HCT116 (cell line): Measurements from ENCODE around the gene STRN3.
"Not testable (repeated sequence)": the region's sequence is repeated elsewhere in the genome, so short reads cannot be mapped to it uniquely, and the experiment has no call there.

Experiments
- CTCF ChIP-seq, 3 experiments: fragments of 200-600 bp in 1 of 3; sonication (generic) in 1 of 3; IDR thresholded peaks in 2 of 3; conservative IDR thresholded peaks in 1 of 3; 2 replicates each; pipeline ENCODE4 v1.5.1; 2012 to 2017; ENCODE audit warnings: low read depth in 2 of 3, low read length in 2 of 3, antibody characterized with exemption in 1 of 3, borderline replicate concordance in 1 of 3, control low read depth in 1 of 3, mild to moderate bottlenecking in 1 of 3, mixed read lengths in 1 of 3, mixed run types in 1 of 3, moderate library complexity in 1 of 3; ENCODE audit not compliant: insufficient read depth in 1 of 3
- EZH2 ChIP-seq: fragments of 200-600 bp; sonication (generic); IDR thresholded peaks from 2 replicates; pipeline ENCODE4 v1.6.1; 2017; ENCODE audit warnings: antibody characterized with exemption, mixed run types
- POLR2A ChIP-seq: IDR thresholded peaks from 2 replicates; pipeline ENCODE4 v1.7.0; 2011; ENCODE audit warnings: borderline replicate concordance; ENCODE audit not compliant: insufficient read depth, insufficient read length; ENCODE audit errors: extremely low read depth
- SRF ChIP-seq: IDR thresholded peaks from 2 replicates; pipeline ENCODE4 v1.6.1; 2012; ENCODE audit warnings: low read depth

- not testable (repeated sequence) for TF ChIP-seq SRF; POLR2A; CTCF (IDR thresholded peaks at IDR 0.05 in 2 of 3, conservative IDR thresholded peaks at IDR 0.05 in 1 of 3; ENCODE audit: borderline replicate concordance in 1 of 3, insufficient read depth in 1 of 3, low read depth in 2 of 3, low read length in 2 of 3); EZH2
Measured at GRCh38 chr14:31042893-31043292, 16.7 kb upstream of the STRN3 start.
